GM12874 (cell line): Measurements from ENCODE around the gene ADRB1.

Source experiments
- CTCF ChIP-seq: IDR thresholded peaks from 2 replicates; pipeline ENCODE4 v1.5.1; 2011; ENCODE audit warnings: low read depth, mild to moderate bottlenecking, control low read depth, low read length, moderate library complexity; ENCODE audit not compliant: insufficient read depth

Gene ADRB1

GRCh38 chr10:114048472-114048871 lies 4.8 kb downstream of the ADRB1 start:
- no peak for TF ChIP-seq CTCF

GRCh38 chr10:114051714-114052113 lies 8.0 kb downstream of the ADRB1 start:
- TF ChIP-seq CTCF, result no peak

GRCh38 chr10:114052255-114052654 lies 8.6 kb downstream of the ADRB1 start:
- TF ChIP-seq CTCF, result no peak

- no peak for TF ChIP-seq CTCF
Observed at GRCh38 chr10:114053946-114054345, 10.3 kb downstream of the ADRB1 start.

GRCh38 chr10:114057855-114058254 lies 14.2 kb downstream of the ADRB1 start:
- no peak for TF ChIP-seq CTCF

GRCh38 chr10:114058297-114058696 lies 14.6 kb downstream of the ADRB1 start:
- TF ChIP-seq CTCF, result no peak

- no peak for TF ChIP-seq CTCF
Observed at GRCh38 chr10:114059561-114059960, 15.9 kb downstream of the ADRB1 start.

- TF ChIP-seq CTCF, result no peak
Observed at GRCh38 chr10:114060456-114060855, 16.8 kb downstream of the ADRB1 start.
